SK-N-SH treated with all-trans-retinoic acid at 6 μM for 48 hours (cell line): Measurements from ENCODE around the gene TFF3.

Experiments
- ATAC-seq: fragments of 200-7000 bp; cut with Tn5 transposase; 3 replicates; pipeline ENCODE4 v1.9.1; 2020; ENCODE audit warnings: mild to moderate bottlenecking, moderate library complexity
- ARNTL ChIP-seq: fragments of 450-650 bp; formaldehyde crosslinking; IDR thresholded peaks from 2 replicates; pipeline ENCODE4 v1.5.0; 2020; ENCODE audit warnings: low read depth, mild to moderate bottlenecking, moderate library complexity, borderline replicate concordance
- BACH2 ChIP-seq: fragments of 250-450 bp; sonication (Bioruptor Pico); IDR thresholded peaks from 2 replicates; pipeline ENCODE4 v1.9.0; 2021; ENCODE audit warnings: mild to moderate bottlenecking, borderline replicate concordance
- CREB5 ChIP-seq: fragments of 250-450 bp; sonication (Bioruptor Pico); IDR thresholded peaks from 2 replicates; pipeline ENCODE4 v1.5.1; 2020; ENCODE audit warnings: low read depth, mild to moderate bottlenecking, moderate library complexity
- CSDC2 ChIP-seq: fragments of 250-450 bp; sonication (Bioruptor Pico); IDR thresholded peaks from 2 replicates; pipeline ENCODE4 v1.5.0; 2020; ENCODE audit warnings: mild to moderate bottlenecking, moderate library complexity
- CSRNP3 ChIP-seq: fragments of 250-450 bp; sonication (Bioruptor Pico); IDR thresholded peaks from 2 replicates; pipeline ENCODE4 v1.5.1; 2021; ENCODE audit warnings: mild to moderate bottlenecking, moderate library complexity
- ESRRG ChIP-seq: fragments of 250-450 bp; sonication (Bioruptor Pico); IDR thresholded peaks from 2 replicates; pipeline ENCODE4 v1.6.1; 2021; ENCODE audit warnings: mild to moderate bottlenecking
- GLIS3 ChIP-seq: fragments of 250-450 bp; sonication (Bioruptor Pico); IDR thresholded peaks from 2 replicates; pipeline ENCODE4 v1.5.0; 2020; ENCODE audit warnings: mild to moderate bottlenecking, moderate library complexity
- ISL1 ChIP-seq: fragments of 250-450 bp; sonication (Bioruptor Pico); IDR thresholded peaks from 2 replicates; pipeline ENCODE4 v2.1.2; 2022; ENCODE audit warnings: mild to moderate bottlenecking, moderate library complexity
- OSR1 ChIP-seq: fragments of 250-450 bp; sonication (Bioruptor Pico); IDR thresholded peaks from 2 replicates; pipeline ENCODE4 v1.8.0; 2022; ENCODE audit warnings: moderate library complexity, mild to moderate bottlenecking, inconsistent platforms
- POU6F1 ChIP-seq: fragments of 250-450 bp; sonication (Bioruptor Pico); IDR thresholded peaks from 2 replicates; pipeline ENCODE4 v1.8.0; 2021; ENCODE audit warnings: low read depth, mild to moderate bottlenecking, moderate library complexity, borderline replicate concordance
- PPARA ChIP-seq: fragments of 250-450 bp; sonication (Bioruptor Pico); IDR thresholded peaks from 2 replicates; pipeline ENCODE4 v1.5.0; 2020; ENCODE audit warnings: mild to moderate bottlenecking, borderline replicate concordance
- RARB ChIP-seq: fragments of 250-450 bp; sonication (Bioruptor Pico); IDR thresholded peaks from 2 replicates; pipeline ENCODE4 v1.8.0; 2021; ENCODE audit warnings: mild to moderate bottlenecking, moderate library complexity
- SNAI2 ChIP-seq: fragments of 250-450 bp; sonication (Bioruptor Pico); IDR thresholded peaks from 2 replicates; pipeline ENCODE4 v1.5.0; 2020; ENCODE audit warnings: mild to moderate bottlenecking, moderate library complexity
- TCF4 ChIP-seq: fragments of 250-450 bp; sonication (Bioruptor Pico); IDR thresholded peaks from 2 replicates; pipeline ENCODE4 v1.8.0; 2021; ENCODE audit warnings: mild to moderate bottlenecking, moderate library complexity, borderline replicate concordance
- TOX ChIP-seq: fragments of 250-450 bp; sonication (Bioruptor Pico); IDR thresholded peaks from 2 replicates; pipeline ENCODE4 v1.8.0; 2021; ENCODE audit warnings: mild to moderate bottlenecking, moderate library complexity, borderline replicate concordance
- TSHZ2 ChIP-seq: fragments of 250-450 bp; sonication (Bioruptor Pico); IDR thresholded peaks from 2 replicates; pipeline ENCODE4 v1.5.0; 2020; ENCODE audit warnings: mild to moderate bottlenecking, moderate library complexity
- ZC3H10 ChIP-seq: fragments of 250-450 bp; sonication (Bioruptor Pico); IDR thresholded peaks from 2 replicates; pipeline ENCODE4 v1.5.1; 2021; ENCODE audit warnings: mild to moderate bottlenecking, moderate library complexity
- ZFP3 ChIP-seq: fragments of 250-450 bp; sonication (Bioruptor Pico); IDR thresholded peaks from 2 replicates; pipeline ENCODE4 v1.5.0; 2020; ENCODE audit warnings: mild to moderate bottlenecking, moderate library complexity
- ZFP30 ChIP-seq: fragments of 450-650 bp; formaldehyde crosslinking; IDR thresholded peaks from 2 replicates; pipeline ENCODE4 v1.5.0; 2022; ENCODE audit warnings: mild to moderate bottlenecking, moderate library complexity
- ZNF70 ChIP-seq: fragments of 450-650 bp; formaldehyde crosslinking; IDR thresholded peaks from 2 replicates; pipeline ENCODE4 v1.5.0; 2020; ENCODE audit warnings: mild to moderate bottlenecking, moderate library complexity
- ZNF8 ChIP-seq: fragments of 450-650 bp; formaldehyde crosslinking; IDR thresholded peaks from 2 replicates; pipeline ENCODE4 v1.5.0; 2020; ENCODE audit warnings: mild to moderate bottlenecking, moderate library complexity
- TF ChIP-seq, protein P1 (sequence below): fragments of 250-450 bp; sonication (Bioruptor Pico); IDR thresholded peaks from 2 replicates; pipeline ENCODE4 v1.8.0; 2020; ENCODE audit warnings: mild to moderate bottlenecking, moderate library complexity, borderline replicate concordance

Gene TFF3

GRCh38 chr21:42346441-42346840 is 31.2 kb upstream of the TFF3 start:
- no peak for ATAC-seq
- TF ChIP-seq ZNF70 (CRISPR knock-in tag) (no peak), ESRRG (CRISPR knock-in tag) (no peak), ZFP3 (CRISPR knock-in tag) (no peak), RARB (CRISPR knock-in tag) (no peak), TOX (CRISPR knock-in tag) (no peak), ISL1 (no peak), ZNF8 (CRISPR knock-in tag) (no peak), OSR1 (CRISPR knock-in tag) (no peak), PPARA (CRISPR knock-in tag) (no peak), CSDC2 (no peak), BACH2 (CRISPR knock-in tag) (no peak), ARNTL (CRISPR knock-in tag) (no peak), GLIS3 (CRISPR knock-in tag) (no peak)
- TF ChIP-seq, all 23 proteins: peak for 0

DNA sequence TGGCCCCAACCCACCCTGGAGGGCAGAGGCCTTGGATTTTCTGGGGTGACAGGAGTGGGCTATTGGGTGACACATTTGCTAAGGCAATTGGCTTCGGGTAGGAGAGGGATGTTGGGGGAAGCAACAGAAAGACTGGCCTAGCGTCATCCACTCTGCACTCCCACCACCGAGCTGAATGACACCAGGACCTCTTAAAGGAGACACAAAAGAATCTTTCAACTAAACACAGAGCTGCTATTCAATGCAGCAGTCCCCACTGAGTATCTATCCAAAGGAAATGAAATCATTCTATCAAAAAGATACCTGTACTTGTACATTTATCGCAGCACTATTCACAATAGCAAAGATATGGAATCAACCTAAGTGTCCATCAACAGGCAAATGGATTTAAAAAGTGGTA is 29.4 kb upstream of the TFF3 start:
- TF ChIP-seq POU6F1 (CRISPR knock-in tag) (no peak), TOX (CRISPR knock-in tag) (no peak), GLIS3 (CRISPR knock-in tag) (no peak), BACH2 (CRISPR knock-in tag) (no peak), ZFP30 (CRISPR knock-in tag) (no peak), ZC3H10 (CRISPR knock-in tag) (no peak), CREB5 (CRISPR knock-in tag) (no peak), ZNF70 (CRISPR knock-in tag) (no peak), TCF4 (no peak), CSDC2 (no peak), CSRNP3 (CRISPR knock-in tag) (no peak), PPARA (CRISPR knock-in tag) (no peak), RARB (CRISPR knock-in tag) (no peak), SNAI2 (CRISPR knock-in tag) (no peak), ZFP3 (CRISPR knock-in tag) (no peak), ARNTL (CRISPR knock-in tag) (no peak), ZNF8 (CRISPR knock-in tag) (no peak), TSHZ2 (CRISPR knock-in tag) (no peak), OSR1 (CRISPR knock-in tag) (no peak)
- TF ChIP-seq, protein P1, sequence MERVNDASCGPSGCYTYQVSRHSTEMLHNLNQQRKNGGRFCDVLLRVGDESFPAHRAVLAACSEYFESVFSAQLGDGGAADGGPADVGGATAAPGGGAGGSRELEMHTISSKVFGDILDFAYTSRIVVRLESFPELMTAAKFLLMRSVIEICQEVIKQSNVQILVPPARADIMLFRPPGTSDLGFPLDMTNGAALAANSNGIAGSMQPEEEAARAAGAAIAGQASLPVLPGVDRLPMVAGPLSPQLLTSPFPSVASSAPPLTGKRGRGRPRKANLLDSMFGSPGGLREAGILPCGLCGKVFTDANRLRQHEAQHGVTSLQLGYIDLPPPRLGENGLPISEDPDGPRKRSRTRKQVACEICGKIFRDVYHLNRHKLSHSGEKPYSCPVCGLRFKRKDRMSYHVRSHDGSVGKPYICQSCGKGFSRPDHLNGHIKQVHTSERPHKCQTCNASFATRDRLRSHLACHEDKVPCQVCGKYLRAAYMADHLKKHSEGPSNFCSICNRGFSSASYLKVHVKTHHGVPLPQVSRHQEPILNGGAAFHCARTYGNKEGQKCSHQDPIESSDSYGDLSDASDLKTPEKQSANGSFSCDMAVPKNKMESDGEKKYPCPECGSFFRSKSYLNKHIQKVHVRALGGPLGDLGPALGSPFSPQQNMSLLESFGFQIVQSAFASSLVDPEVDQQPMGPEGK (CRISPR knock-in tag) = no peak
- ATAC-seq = no peak
